Gastroesophageal sphincter (tissue), 4 donors: Measurements from ENCODE around the gene TADA2A. TPM values are rescaled to one million over a fixed set of nuclear protein-coding genes. Genes with fewer than 3 reads are reported as not detected.

Source experiments
- ATAC-seq: fragments of 150-250 bp; one replicate; pipeline ENCODE4 v1.9.1; 2016; ENCODE audit warnings: mild to moderate bottlenecking, moderate library complexity
- H3K27ac ChIP-seq, 4 donors: fragments of 200-600 bp; sonication (generic) in 3 of 4; 1 replicate in 3 of 4; 2 replicates in 1 of 4; pipeline ENCODE4 v1.5.1; 2016 to 2019
- H3K27me3 ChIP-seq: fragments of 200-600 bp; sonication (generic); one replicate; pipeline ENCODE4 v1.5.1; 2019
- H3K36me3 ChIP-seq, 2 donors: fragments of 200-600 bp; sonication (generic); one replicate each; pipeline ENCODE4 v1.5.1; 2019; ENCODE audit warnings: control low read depth in 1 of 2
- H3K4me1 ChIP-seq, 3 donors: fragments of 200-600 bp; sonication (generic); 1 replicate in 2 of 3; 2 replicates in 1 of 3; pipeline ENCODE4 v1.5.1; 2016 to 2019; ENCODE audit warnings: control low read depth in 2 of 3
- H3K4me3 ChIP-seq, 2 donors: fragments of 200-600 bp; sonication (generic); one replicate each; pipeline ENCODE4 v1.5.1; 2019; ENCODE audit warnings: mild to moderate bottlenecking in 1 of 2, moderate library complexity in 1 of 2
- H3K9me3 ChIP-seq, 3 donors: fragments of 200-600 bp; sonication (generic); one replicate each; pipeline ENCODE4 v1.5.1; 2017 to 2019; ENCODE audit warnings: control low read depth in 2 of 3
- CTCF ChIP-seq, 4 experiments: fragments of 200-600 bp in 2 of 4; fragments of 450-650 bp in 2 of 4; sonication (generic) in 1 of 4; IDR thresholded peaks; one replicate each; pipeline ENCODE4 v1.5.1; 2017 to 2019; ENCODE audit warnings: antibody characterized with exemption in 4 of 4, mild to moderate bottlenecking in 2 of 4, moderate library complexity in 2 of 4
- EP300 ChIP-seq: sonication (generic); formaldehyde crosslinking; IDR thresholded peaks from one replicate; pipeline ENCODE4 v1.6.1; 2017; ENCODE audit warnings: antibody characterized with exemption, mild to moderate bottlenecking
- POLR2A ChIP-seq, 2 donors: fragments of 450-650 bp; IDR thresholded peaks; one replicate each; pipeline ENCODE4 v1.6.1; 2017; ENCODE audit warnings: antibody characterized with exemption in 2 of 2, mild to moderate bottlenecking in 2 of 2, moderate library complexity in 1 of 2
- POLR2AphosphoS5 ChIP-seq: sonication (generic); formaldehyde crosslinking; IDR thresholded peaks from one replicate; pipeline ENCODE4 v1.6.1; 2017; ENCODE audit warnings: antibody characterized with exemption
- WGBS, 2 donors: methylation state at CpG; one replicate each; pipeline ENCODE4 v1.1.5; 2018; ENCODE audit warnings: low coverage in 1 of 2; 5-methylcytosine and 5-hydroxymethylcytosine counted together
- total RNA-seq, 4 donors: library from RNA; depleted of rRNA; stranded (reverse); fragments of >200 nt; gene quantifications; one replicate each; pipeline ENCODE4 v1.1.0, GENCODE V29; 2016

TADA2A gene
- total RNA-seq, 4 donors from 2014 or later, result 17.5 to 21.5 (median 18.5) TPM

GRCh38 chr17:37375706-37376105, 31.0 kb upstream of the TADA2A start, which contains the start of gene C17orf78:
TSS of gene C17orf78 (plus strand) at chr17:37375985. CDS start at chr17:37376093, 108 bp downstream.
- 76 to 92% methylated on average over 3 to 6 of the region's 7 CpGs for WGBS, 2 donors
- TF ChIP-seq CTCF (IDR thresholded peaks at IDR 0.05) (no peak), EP300 (no peak), POLR2A (IDR thresholded peaks at IDR 0.05) (no peak), POLR2AphosphoS5 (no peak)

GRCh38 chr17:37382056-37382455, 24.6 kb upstream of the TADA2A start:
- no peak overlapping the region for H3K4me3 ChIP-seq
- no peaks in the 10 kb centered on the region for H3K27me3 ChIP-seq
- WGBS, 2 donors, result no CpG with 5 or more reads among the region's 1 CpG
- TF ChIP-seq CTCF (IDR thresholded peaks at IDR 0.05) (no peak), EP300 (no peak), POLR2AphosphoS5 (no peak), POLR2A (IDR thresholded peaks at IDR 0.05) (no peak)
- peaks cover 0 to 3% of the 10 kb centered on the region in 2 donors for H3K36me3 ChIP-seq
- no peak for ATAC-seq
- no peak overlapping the region for H3K27ac ChIP-seq
- H3K4me1 ChIP-seq, result no peaks in the 10 kb centered on the region
- no peaks in the 10 kb centered on the region for H3K9me3 ChIP-seq

More at GRCh38 chr17:37375706-37376105, 31.0 kb upstream of the TADA2A start, which contains the start of gene C17orf78:
- H3K36me3 ChIP-seq, result no peaks in the 10 kb centered on the region
- no peak within 1 kb of the TSS for H3K27ac ChIP-seq
- H3K27me3 ChIP-seq, result no peaks in the 10 kb centered on the region
- H3K9me3 ChIP-seq, result no peaks in the 10 kb centered on the region
- no peak for ATAC-seq
- H3K4me3 ChIP-seq, result no peak within 1 kb of the TSS
- H3K4me1 ChIP-seq, result peaks cover 0 to 7% (median 0%) of the 10 kb centered on the region in 3 donors

- 61 to 66% methylated on average over 3 of the region's 3 CpGs for WGBS, 2 donors
- TF ChIP-seq EP300, result no peak
- no peak overlapping the region for H3K27ac ChIP-seq
- no peak overlapping the region for H3K4me3 ChIP-seq
- no peaks in the 10 kb centered on the region for H3K9me3 ChIP-seq
- H3K4me1 ChIP-seq, result no peaks in the 10 kb centered on the region
- no peak for ATAC-seq
- H3K27me3 ChIP-seq, result no peaks in the 10 kb centered on the region
- H3K36me3 ChIP-seq, result peaks cover 0 to 3% of the 10 kb centered on the region in 2 donors
These were observed 22.0 kb upstream of the TADA2A start for GRCh38 chr17:37384560-37385149.

GRCh38 chr17:37385474-37385990, 21.2 kb upstream of the TADA2A start:
- TF ChIP-seq CTCF (IDR thresholded peaks at IDR 0.05) (no peak), EP300 (no peak), POLR2A (IDR thresholded peaks at IDR 0.05) (no peak), POLR2AphosphoS5 (no peak)
- Histone ChIP-seq H3K36me3 (peaks cover 0 to 3% of the 10 kb centered on the region in 2 donors), H3K27ac (no peak overlapping the region), H3K9me3 (no peaks in the 10 kb centered on the region), H3K4me1 (no peaks in the 10 kb centered on the region), H3K4me3 (no peak overlapping the region), H3K27me3 (no peaks in the 10 kb centered on the region)
- ATAC-seq, result no peak

GRCh38 chr17:37386462-37386861, 20.2 kb upstream of the TADA2A start:
- no peaks in the 10 kb centered on the region for H3K9me3 ChIP-seq
- H3K27ac ChIP-seq, result no peak overlapping the region
- no peaks in the 10 kb centered on the region for H3K27me3 ChIP-seq
- H3K4me1 ChIP-seq, result no peaks in the 10 kb centered on the region
- TF ChIP-seq CTCF (IDR thresholded peaks at IDR 0.05), result no peak
- no peak for TF ChIP-seq POLR2AphosphoS5
- no peak for TF ChIP-seq POLR2A (IDR thresholded peaks at IDR 0.05)
- no peak for TF ChIP-seq EP300
- peaks cover 0 to 3% of the 10 kb centered on the region in 2 donors for H3K36me3 ChIP-seq
- no peak overlapping the region for H3K4me3 ChIP-seq
- no peak for ATAC-seq
- 88 to 90% methylated on average over 2 to 4 of the region's 5 CpGs for WGBS, 2 donors
